Tibial nerve (tissue), 4 donors: ENCODE data around the gene CAMTA1.

Experiments
- EP300 ChIP-seq, 2 donors: sonication (generic); formaldehyde crosslinking; IDR thresholded peaks; one replicate each; pipeline ENCODE4 v1.6.1; 2017; ENCODE audit warnings: antibody characterized with exemption in 2 of 2, mild to moderate bottlenecking in 1 of 2
- POLR2A ChIP-seq, 2 donors: fragments of 450-650 bp; IDR thresholded peaks; one replicate each; pipeline ENCODE4 v1.6.1; 2017; ENCODE audit warnings: antibody characterized with exemption in 2 of 2, mild to moderate bottlenecking in 2 of 2, moderate library complexity in 2 of 2
- TF ChIP-seq, protein P1 (sequence below), 5 experiments: fragments of 200-600 bp in 3 of 5; fragments of 450-650 bp in 2 of 5; sonication (generic) in 3 of 5; IDR thresholded peaks; one replicate each; pipeline ENCODE4 v1.5.1; 2016 to 2019; ENCODE audit warnings: antibody characterized with exemption in 5 of 5, mild to moderate bottlenecking in 3 of 5, moderate library complexity in 2 of 5

DNA sequence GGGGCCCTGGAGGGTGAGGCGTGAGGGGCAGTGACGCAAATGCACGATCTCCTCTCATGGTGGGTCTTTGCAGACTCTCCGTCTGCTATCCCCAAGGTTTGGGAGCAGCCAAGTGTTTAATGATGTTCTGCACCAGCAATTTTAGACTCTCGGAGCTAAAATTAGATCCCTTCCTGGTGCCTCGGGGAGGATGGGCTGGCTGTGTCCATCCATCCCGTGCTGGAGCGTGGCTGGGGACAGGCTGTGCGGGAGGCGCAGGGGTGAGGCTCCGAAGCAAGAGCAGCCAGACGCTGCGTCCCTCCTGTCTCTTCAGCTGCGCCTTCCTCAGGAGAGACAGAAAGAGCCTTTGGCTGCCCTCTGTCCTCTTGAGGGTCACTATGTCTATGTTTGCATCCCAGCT is 387.6 kb downstream of the CAMTA1 start:
- TF ChIP-seq, protein P1, sequence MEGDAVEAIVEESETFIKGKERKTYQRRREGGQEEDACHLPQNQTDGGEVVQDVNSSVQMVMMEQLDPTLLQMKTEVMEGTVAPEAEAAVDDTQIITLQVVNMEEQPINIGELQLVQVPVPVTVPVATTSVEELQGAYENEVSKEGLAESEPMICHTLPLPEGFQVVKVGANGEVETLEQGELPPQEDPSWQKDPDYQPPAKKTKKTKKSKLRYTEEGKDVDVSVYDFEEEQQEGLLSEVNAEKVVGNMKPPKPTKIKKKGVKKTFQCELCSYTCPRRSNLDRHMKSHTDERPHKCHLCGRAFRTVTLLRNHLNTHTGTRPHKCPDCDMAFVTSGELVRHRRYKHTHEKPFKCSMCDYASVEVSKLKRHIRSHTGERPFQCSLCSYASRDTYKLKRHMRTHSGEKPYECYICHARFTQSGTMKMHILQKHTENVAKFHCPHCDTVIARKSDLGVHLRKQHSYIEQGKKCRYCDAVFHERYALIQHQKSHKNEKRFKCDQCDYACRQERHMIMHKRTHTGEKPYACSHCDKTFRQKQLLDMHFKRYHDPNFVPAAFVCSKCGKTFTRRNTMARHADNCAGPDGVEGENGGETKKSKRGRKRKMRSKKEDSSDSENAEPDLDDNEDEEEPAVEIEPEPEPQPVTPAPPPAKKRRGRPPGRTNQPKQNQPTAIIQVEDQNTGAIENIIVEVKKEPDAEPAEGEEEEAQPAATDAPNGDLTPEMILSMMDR (IDR thresholded peaks at IDR 0.05), result no peak
- TF ChIP-seq POLR2A (IDR thresholded peaks at IDR 0.05), result no peak
- TF ChIP-seq EP300 (IDR thresholded peaks at IDR 0.05), result no peak
